T47D (cell line): ENCODE measurements around the gene BTRC.
"Not testable (repeated sequence)": the region's sequence is repeated elsewhere in the genome, so short reads cannot be mapped to it uniquely, and the experiment has no call there.

ENCODE experiments used
- DNase-seq, 2 experiments: peaks; one replicate each; pipeline versions ENCODE4 v3.0.0 to v3.0.0-alpha.2; 2011 to 2012; ENCODE audit warnings: low read depth in 1 of 2, low spot score in 1 of 2
- JUND ChIP-seq: IDR thresholded peaks from 2 replicates; pipeline ENCODE4 v1.6.1; 2012; ENCODE audit warnings: low read depth
- in situ Hi-C: cut with HindIII; loops from 2 replicates; pipeline ENCODE4 v1.10.0; 2016; ENCODE audit warnings: low sequenced_read_pairs, low pct_unique_long_range_greater_than_20kb

The BTRC gene

GRCh38 chr10:101575580-101576210 is 221.7 kb downstream of the BTRC start:
- in situ Hi-C loops: no loop called here
- DNase-seq: no peak
- no peak for TF ChIP-seq JUND

DNA sequence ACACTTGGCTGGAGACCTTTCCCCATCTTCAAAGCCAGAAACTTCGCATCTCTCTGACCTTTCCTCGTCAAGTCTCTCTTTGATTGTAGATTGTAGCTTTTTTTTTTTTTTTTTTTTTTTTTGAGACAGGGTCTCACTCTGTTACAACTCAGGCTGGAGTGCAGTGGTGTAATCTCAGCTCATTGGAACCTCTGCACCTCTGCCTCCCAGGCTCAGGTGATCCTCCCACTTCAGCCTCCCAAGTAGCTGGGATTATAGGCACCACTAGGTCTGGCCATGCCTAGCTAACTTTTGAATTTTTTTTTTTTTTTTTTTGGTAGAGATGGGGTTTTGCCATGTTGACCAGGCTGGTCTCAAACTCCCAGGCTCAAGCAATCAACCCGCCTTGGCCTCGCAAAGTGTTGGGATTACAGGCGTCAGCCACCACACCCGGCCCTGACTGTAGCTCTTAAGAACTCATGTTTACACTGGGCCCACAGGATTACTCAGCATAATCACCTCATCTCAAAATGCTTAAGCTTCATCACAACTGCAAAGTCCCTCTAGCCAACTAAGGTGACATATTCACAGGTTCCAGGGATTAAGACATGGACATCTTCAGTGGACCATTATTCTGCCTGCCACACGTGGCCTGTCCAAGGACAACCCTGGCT is 222.4 kb downstream of the BTRC start:
- in situ Hi-C loops: no loop called here
- no peak for DNase-seq
- no peak for TF ChIP-seq JUND

- no peak for TF ChIP-seq JUND
- in situ Hi-C loops: no loop called here
- DNase-seq: no peak
These were observed 223.3 kb downstream of the BTRC start for GRCh38 chr10:101577121-101577871.

DNA sequence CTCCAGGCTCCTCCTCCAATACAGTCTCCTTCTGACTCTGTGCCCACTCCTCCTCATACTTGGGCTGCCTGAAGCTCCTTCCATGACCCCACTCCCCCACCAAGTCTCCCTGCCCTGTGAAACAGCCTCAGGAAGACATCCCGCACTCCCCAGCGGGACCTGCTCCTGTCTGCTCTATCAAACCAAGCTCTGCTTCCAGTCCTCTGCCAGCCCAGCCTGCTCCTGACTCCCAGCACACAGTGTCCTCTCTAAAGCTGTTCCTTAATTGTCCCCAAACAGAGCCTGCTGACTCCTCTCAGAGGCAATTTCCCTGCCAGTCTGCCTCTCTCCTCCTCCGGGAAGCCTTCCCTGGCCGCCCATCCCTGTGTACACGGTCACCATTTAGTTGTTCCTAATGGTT is 224.2 kb downstream of the BTRC start:
- no peak for TF ChIP-seq JUND
- no peak for DNase-seq
- in situ Hi-C loops: no loop called here

DNA sequence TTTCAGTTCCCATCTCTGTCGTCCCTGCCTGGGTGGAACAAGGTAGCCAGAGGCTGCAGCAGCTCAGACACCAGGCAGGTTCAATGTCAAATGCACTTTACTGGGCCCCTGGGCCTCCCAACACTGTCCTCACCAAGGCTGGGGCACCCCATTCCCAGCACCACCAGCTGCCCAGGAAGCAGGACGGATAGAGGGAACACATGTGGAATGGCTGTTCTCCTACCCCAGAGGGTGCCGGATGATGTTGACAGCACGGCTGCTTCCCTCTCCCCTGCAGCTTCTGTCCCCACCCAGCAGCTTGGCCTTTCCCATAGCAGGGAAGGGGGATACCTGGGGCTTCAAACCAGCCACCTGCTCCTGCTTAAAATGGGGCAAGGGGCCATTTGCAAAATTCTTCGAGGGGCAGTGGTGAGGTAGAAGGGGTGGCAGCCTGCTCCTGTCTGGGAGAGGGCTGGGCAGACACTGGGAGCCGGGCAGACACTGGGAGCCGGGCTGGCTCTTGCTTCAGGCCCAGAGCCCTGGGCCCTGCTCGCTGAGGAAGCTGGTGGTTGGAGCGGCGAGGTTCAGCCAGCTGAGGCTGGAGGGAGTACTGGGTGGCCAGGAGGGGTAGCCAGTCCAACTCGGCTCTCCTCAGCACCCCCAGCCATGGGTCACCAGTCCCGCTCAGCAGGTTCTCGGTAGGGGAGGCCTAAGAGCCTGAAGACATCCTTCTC is 225.0 kb downstream of the BTRC start:
- in situ Hi-C loops: no loop called here
- TF ChIP-seq JUND: no peak
- no peak for DNase-seq

DNA sequence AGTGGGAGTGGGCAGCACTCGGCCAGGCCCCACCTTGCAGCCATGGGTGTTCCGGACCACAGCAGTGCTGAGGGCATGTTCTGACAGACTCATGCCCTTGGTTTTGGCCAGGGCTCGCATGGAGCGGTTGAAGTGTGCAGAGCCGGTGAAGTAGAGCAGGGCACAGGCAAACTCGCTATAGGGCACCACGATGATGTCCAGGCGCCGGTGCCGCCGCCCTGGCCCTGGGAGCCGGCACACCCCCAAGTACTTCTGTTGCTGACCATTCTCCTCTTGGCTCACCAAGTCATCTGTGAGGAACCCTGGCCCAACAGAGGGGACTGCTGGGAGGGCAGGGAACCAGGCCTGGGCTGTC is 225.5 kb downstream of the BTRC start:
- in situ Hi-C loops: no loop called here
- no peak for DNase-seq
- no peak for TF ChIP-seq JUND

DNA sequence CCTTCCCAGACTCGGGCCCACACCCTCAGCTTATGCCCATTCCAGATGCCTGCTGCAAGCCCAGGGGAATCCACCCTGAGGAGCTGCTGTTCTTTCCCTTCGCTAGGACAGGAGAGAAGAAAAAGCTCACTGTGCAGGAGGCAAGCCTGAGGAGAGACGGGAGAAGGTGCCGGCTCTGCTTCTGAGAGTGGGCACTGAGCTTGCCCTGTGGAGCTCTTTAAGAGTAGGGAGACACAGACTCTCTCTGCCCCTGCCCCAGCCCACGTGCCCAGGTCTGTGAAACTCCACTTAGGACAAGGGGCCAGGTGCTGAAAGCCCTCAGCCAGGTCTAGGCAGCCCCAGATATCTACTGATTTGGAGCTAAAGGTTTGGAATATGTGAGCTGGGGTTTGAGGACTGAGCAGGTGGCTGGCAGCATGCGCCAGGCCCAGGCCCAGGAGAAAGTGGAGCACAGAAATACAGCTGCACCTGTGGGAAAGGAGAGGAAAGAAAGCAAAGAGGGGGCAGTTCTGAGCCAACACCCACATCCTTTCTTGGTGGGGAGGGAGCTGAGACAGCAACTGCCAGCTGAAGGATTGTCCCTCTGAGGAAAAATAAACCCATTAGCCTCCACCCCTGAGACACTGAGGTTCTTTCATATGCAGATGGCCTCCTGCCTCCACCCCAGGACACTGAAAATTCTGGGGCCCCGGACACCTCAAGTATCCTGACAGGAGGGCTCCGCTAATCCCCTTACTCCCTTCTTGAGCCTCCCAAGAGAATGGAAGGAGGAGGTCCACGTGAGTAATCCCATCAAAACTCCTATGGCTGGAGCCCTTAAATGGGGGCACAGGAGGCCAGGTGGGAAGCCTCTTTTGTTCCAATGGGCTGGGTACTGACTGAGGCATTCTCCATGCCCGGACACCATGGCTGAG is 226.8 kb downstream of the BTRC start:
- in situ Hi-C loops: no loop called here
- TF ChIP-seq JUND: no peak
- DNase-seq: no peak

- DNase-seq: no peak
- TF ChIP-seq JUND: no peak
- in situ Hi-C loops: no loop called here
These were observed 231.9 kb downstream of the BTRC start for GRCh38 chr10:101585841-101586240.

- in situ Hi-C loops: no loop called here
- DNase-seq: peak; percentile 96 to 99
- no peak for TF ChIP-seq JUND
These were observed 234.0 kb downstream of the BTRC start, which contains the start of the genes DPCD and POLL for GRCh38 chr10:101587725-101588653. DPCD (plus strand) TSS chr10:101588321; CDS start chr10:101588337, 16 bp downstream. POLL (minus strand) TSS chr10:101588257; CDS start chr10:101587360, 897 bp downstream.

DNA sequence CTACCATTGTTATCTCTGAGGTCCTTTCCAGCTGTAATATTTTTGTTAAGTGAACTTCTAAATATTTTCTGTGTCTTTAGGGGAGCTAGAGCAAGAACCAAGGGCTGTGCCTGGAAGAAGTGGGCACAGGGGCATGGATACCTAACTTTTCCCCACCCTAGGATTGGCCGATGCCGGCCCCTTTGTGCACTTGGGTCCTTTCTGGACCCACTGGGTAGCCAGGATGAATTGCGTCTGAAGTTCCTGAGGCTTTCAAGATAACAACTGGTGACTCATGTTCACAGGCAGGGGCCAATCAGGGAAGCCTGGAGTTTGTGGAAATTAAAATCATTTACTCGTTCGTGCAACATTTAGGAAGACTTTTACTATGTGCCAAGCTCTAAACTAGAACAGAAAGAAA is 234.9 kb downstream of the BTRC start:
- in situ Hi-C loops: no loop called here
- DNase-seq: no peak
- no peak for TF ChIP-seq JUND

DNA sequence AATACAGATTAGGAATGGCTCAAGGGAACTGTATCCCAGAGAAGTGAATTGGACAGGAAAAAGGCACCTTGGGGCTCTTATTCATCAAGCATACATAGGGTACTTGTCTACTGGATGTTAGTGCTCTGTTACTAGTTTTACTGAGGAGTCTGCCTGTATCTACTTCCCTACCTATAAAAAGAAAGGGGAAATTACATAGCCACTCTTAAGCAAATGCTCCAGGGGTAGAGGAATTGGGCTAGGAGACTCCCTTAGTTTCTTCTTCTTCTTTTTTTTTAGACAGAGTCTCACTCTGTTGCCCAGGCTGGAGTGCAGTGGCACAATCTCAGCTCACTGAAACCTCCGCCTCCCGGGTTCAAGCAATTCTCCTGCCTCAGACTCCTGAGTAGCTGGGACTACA is 239.4 kb downstream of the BTRC start:
- DNase-seq: not testable (repeated sequence)

More for the DNA sequence above, 239.4 kb downstream of the BTRC start:
- in situ Hi-C loops: not testable (repeated sequence)
